Muscle layer of colon (tissue), 2 donors: Measurements from ENCODE around the gene NPLOC4.
"Not testable (repeated sequence)": the region's sequence is repeated elsewhere in the genome, so short reads cannot be mapped to it uniquely, and the experiment has no call there.

ENCODE experiments used
- H3K27ac ChIP-seq: one replicate; pipeline ENCODE4 v1.7.0; 2013; ENCODE audit warnings: low read depth, mild to moderate bottlenecking, low read length, moderate library complexity
- H3K27me3 ChIP-seq, 2 donors: one replicate each; pipeline ENCODE4 v1.7.0; 2013; ENCODE audit warnings: low read length in 2 of 2, mild to moderate bottlenecking in 2 of 2; ENCODE audit not compliant: insufficient read depth in 2 of 2, control insufficient read depth in 1 of 2
- H3K36me3 ChIP-seq: one replicate; pipeline ENCODE4 v1.7.0; 2013; ENCODE audit warnings: mild to moderate bottlenecking, low read length; ENCODE audit not compliant: insufficient read depth
- H3K4me1 ChIP-seq: one replicate; pipeline ENCODE4 v1.7.0; 2013; ENCODE audit warnings: mild to moderate bottlenecking, low read length; ENCODE audit not compliant: insufficient read depth
- H3K4me3 ChIP-seq, 2 donors: one replicate each; pipeline ENCODE4 v1.7.0; 2013; ENCODE audit warnings: low read length in 2 of 2, low read depth in 1 of 2, mild to moderate bottlenecking in 1 of 2, moderate library complexity in 1 of 2
- H3K9ac ChIP-seq: one replicate; pipeline ENCODE4 v1.7.0; 2013; ENCODE audit warnings: low read length
- H3K9me3 ChIP-seq: one replicate; pipeline ENCODE4 v1.7.0; 2013; ENCODE audit warnings: mild to moderate bottlenecking, low read length
- donor health status: abdominal sarcoma.
- donor health status: Adenocarcinoma of cecum.

Gene NPLOC4

DNA sequence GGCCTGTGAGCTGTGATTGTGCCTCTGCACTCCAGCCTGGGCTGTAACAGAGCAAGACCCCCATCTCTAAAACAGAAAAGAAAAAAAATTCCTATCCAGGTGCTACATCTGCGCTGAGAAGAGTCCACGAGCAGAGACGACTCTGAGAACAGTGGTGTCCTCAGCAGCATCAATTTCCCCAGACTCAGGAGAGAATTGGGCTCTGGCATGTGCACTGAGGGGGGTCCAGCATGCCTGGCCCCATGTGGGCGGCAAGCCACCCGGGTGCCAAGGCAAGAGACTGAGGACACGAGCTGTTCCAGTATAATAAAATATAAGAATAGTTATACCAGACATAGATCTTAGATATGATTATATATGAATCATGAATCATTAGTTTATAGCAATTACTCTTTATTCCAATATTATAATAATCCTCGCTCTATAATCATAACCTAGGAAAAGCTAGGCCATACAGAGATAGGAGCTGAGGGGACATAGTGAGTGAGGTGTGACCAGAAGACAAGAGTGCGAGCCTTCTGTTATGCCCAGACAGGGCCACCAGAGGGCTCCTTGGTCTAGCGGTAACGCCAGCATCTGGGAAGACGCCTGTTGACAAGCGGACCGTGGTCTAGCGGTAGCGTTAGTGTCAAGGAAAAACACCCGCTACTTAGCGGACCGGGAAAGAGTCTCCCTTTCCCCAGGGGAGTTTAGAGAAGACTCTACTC is 38.8 kb upstream of the NPLOC4 start:
- not testable (repeated sequence) for H3K4me3 ChIP-seq

DNA sequence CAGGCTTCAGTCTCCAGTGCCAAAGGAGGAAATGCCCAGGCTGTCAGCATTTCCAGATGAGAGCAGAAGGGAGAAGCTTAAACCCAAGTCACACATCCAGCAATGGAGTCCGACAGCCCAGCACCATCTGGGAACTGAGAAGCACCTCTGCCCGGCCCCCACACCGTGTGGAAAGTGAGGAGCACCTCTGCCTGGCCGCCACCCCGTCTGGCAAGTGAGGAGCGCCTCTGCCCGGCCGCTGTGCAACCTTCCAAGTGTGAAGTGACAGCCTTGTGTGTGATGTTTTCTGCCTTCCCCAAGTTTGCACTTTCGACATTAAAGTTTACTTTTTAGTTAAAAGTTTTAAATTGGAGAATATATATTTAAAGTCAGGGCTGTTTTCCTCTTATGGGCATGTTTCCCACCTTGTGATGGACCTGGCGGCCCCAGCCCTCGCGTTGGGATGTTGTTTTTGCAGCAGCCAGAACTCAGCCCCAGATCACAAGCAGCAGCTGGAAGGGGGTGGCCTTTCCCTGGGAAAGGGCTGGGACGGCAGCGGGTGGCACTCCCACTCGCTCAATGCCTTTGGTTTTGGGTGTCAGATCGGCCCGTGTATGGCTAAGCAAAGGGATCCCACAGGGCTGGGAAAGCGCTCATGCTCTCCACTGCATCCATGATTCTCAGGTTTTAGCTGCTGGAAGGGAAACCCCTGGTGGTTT is 36.8 kb upstream of the NPLOC4 start:
- Histone ChIP-seq H3K27ac (no peak overlapping the region), H3K9ac (no peak overlapping the region), H3K4me1 (no peaks in the 10 kb centered on the region)

More for the DNA sequence above, 38.8 kb upstream of the NPLOC4 start:
- H3K27me3 ChIP-seq, H3K9ac ChIP-seq, H3K27ac ChIP-seq, H3K4me1 ChIP-seq, H3K9me3 ChIP-seq: not testable (repeated sequence)
- peaks cover 22% of the 10 kb centered on the region for H3K36me3 ChIP-seq

DNA sequence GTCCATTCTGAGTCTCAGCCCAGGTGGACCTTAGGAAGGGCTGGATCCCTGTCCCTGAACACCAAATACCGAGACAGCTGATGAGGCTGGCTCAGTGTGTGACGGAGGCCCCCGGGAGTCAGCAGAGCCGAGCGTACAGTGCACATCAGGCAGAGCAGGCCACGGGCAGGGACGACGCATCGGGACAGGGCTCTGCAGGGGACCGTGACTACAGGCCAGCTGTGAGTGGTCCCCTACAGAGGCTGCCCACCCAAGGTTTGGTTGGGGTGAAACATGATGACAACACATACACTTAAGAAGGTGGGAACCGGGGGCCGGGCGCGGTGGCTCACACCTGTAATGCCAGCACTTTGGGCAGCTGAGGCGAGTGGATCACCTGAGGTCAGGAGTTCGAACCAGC is 36.0 kb upstream of the NPLOC4 start:
- no peak overlapping the region for H3K27ac ChIP-seq
- peaks cover 4% of the 10 kb centered on the region for H3K4me1 ChIP-seq
- H3K9me3 ChIP-seq, result no peaks in the 10 kb centered on the region
- no peak overlapping the region for H3K4me3 ChIP-seq
- no peak overlapping the region for H3K9ac ChIP-seq
- peaks cover 32% of the 10 kb centered on the region for H3K36me3 ChIP-seq
- no peaks in the 10 kb centered on the region for H3K27me3 ChIP-seq

More for the DNA sequence above, 36.8 kb upstream of the NPLOC4 start:
- Histone ChIP-seq H3K9me3 (no peaks in the 10 kb centered on the region), H3K27me3 (no peaks in the 10 kb centered on the region), H3K4me3 (no peak overlapping the region), H3K36me3 (peaks cover 32% of the 10 kb centered on the region)

DNA sequence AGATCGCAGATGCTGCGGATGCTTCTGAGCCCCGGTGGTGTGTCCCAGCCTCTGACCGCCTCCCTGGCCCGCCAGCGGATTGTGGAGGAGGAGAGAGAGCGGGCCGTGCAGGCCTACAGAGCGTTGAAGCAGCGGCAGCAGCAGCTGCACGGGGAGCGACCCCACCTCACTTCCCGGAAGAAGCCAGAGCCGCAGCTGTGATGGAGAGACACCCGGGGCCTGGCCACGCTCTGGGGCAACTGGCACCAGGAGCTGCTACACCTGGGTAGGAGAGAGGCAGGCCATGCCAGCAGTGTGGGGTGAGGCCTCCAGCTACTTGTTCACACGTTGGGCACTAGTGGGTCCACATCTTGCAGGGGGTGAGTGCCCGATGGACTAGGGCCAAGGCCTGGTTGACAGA is 35.6 kb upstream of the NPLOC4 start:
- peaks cover 9% of the 10 kb centered on the region for H3K4me1 ChIP-seq
- H3K36me3 ChIP-seq, result peaks cover 32% of the 10 kb centered on the region
- H3K27me3 ChIP-seq, result no peaks in the 10 kb centered on the region
- H3K27ac ChIP-seq, result no peak overlapping the region
- no peaks in the 10 kb centered on the region for H3K9me3 ChIP-seq
- H3K4me3 ChIP-seq, result no peak overlapping the region
- H3K9ac ChIP-seq, result no peak overlapping the region

DNA sequence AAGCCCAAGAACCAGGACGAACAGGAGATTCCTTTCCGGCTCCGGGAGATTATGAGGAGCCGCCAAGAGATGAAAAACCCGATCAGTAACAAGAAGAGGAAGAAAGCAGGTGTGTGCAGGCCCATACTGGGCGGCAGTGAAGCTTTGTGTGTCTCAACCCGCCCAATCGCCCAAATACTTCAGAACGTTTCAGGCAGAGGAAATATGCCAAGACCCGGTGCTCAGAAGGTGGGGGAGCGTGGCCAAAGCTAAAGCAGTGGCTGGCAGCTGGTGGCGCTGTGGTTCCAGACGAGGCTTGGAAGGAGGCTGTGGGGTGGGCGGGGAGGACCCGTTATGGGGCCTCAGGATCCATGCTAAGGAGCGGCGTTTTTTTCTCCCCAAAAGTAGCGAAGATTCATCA is 30.8 kb upstream of the NPLOC4 start:
- no peak overlapping the region for H3K4me3 ChIP-seq

DNA sequence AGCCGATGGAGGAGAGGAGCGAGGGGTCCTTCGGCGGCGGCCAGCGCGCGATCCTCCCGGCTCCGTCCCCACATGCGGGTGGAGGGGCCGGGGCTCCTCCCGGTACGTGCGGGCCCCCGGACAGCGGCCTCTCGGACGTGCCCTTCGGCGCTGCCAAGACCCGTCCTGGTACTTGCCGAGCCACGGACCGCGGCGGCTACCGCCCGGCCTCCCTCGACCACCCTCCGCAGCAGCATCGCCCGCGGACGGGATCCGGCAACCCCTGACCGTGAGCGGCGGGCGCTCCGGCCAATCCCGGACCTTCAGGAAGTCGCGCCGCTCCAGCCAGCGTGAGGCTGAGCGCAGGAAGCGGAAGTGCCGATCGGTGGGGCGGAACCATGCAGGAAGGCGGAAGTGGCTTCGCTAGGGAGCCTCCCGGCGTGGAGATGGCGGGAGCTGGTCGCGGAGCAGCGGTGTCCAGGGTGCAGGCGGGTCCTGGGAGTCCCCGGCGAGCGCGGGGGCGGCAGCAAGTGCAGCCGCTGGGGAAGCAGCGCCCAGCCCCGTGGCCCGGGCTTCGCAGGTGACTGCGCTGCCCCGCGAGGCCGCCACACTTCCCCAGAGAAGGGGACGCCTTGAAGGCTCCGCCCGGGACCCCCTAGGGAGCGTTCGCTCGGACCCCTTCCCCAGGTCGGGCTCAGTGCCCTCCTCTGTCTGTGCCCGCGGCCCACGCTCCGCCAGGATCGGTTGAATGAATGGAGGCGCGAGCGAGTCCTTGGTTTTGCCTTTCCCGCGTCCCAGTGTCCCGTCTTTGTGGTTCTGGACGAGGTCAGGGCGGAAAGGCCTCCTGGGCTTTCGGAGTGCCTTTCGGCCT is 29.7 kb upstream of the NPLOC4 start, which contains the start of the genes CCDC137 and OXLD1:
Gene CCDC137 (plus strand): TSS at position 396 of the 850 bp plus-strand sequence. CDS start 30 bp downstream, at position 426.
Gene OXLD1 (minus strand): TSS at position 264 of the 850 bp plus-strand sequence. CDS start 28 bp downstream, at position 236.
- H3K27me3 ChIP-seq, result no peaks in the 10 kb centered on the region
- peaks cover 16% of the 10 kb centered on the region for H3K36me3 ChIP-seq
- peak within 1 kb of the TSS; percentile 95 for H3K9ac ChIP-seq
- H3K4me1 ChIP-seq, result peaks cover 22% of the 10 kb centered on the region
- H3K4me3 ChIP-seq, result peak within 1 kb of the TSS; percentile 79 to 92
- no peaks in the 10 kb centered on the region for H3K9me3 ChIP-seq
- H3K27ac ChIP-seq, result peak within 1 kb of the TSS; percentile 85

More for the DNA sequence above, 30.8 kb upstream of the NPLOC4 start:
- no peaks in the 10 kb centered on the region for H3K9me3 ChIP-seq
- no peak overlapping the region for H3K27ac ChIP-seq
- peaks cover 22% of the 10 kb centered on the region for H3K4me1 ChIP-seq
- peaks cover 27% of the 10 kb centered on the region for H3K36me3 ChIP-seq
- H3K27me3 ChIP-seq, result no peaks in the 10 kb centered on the region
- H3K9ac ChIP-seq, result no peak overlapping the region

DNA sequence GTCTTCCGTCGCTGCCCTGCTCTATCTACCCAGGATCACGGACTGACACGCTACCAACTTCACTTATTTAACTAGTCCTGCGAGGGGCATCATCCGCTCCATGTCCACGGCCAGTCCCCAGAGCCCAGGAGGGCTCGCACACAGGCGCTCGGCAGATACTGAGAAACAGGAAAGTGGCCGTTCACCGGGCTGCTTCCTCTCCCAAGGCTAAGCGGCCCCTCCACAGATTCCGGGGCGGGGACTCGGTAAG is 29.1 kb upstream of the NPLOC4 start:
- H3K9ac ChIP-seq, result peak overlapping the region; percentile 95
- H3K4me1 ChIP-seq, result peaks cover 22% of the 10 kb centered on the region
- no peaks in the 10 kb centered on the region for H3K9me3 ChIP-seq
- peak overlapping the region; percentile 79 to 92 for H3K4me3 ChIP-seq
- peak overlapping the region; percentile 85 for H3K27ac ChIP-seq
- H3K36me3 ChIP-seq, result peaks cover 11% of the 10 kb centered on the region
- H3K27me3 ChIP-seq, result no peaks in the 10 kb centered on the region

DNA sequence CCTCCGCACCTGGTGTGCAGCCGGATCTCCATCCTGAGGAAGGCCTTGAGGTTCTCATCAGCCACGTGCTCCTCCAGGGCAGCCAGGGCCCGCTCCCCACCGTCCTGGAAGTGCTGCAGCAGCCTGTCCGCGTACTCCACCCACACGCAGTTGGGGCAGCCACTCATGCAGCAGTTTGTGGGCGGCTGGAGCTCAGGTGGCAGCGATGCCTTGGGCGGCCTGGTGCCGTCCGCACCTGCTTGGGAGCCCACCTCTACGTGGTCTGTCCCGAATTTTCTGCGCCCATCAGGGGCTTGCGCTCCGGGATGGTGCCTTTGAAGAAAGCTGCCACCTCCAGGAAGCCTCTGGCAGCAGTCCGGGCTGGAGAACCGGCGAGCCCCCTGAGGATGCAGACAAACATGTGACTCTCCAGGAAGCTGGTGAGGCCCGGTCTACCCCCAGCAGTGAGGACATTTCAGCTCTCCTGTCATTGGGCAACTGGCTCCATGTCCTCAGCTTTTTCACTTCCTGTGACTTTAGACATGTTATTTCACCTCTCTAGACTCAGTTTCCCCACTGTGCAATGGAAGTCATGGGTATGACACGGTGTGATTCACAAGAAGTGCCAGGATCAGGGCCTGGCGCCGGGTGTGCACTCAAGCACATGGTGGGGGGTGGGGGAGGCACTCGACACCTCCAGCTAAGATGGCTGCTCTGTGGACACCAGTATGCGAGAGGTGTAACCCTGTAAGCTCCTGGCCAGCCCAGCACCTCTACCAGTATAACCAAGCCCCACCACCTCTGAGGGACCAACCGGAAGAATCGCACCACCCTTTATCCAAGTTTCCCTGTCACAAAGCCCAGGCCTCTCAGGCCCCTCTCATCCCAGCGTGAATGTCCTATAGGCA is 28.5 kb upstream of the NPLOC4 start:
- Histone ChIP-seq H3K27me3 (no peaks in the 10 kb centered on the region), H3K4me3 (peak overlapping the region; percentile 79 to 92), H3K36me3 (peaks cover 8% of the 10 kb centered on the region), H3K9me3 (no peaks in the 10 kb centered on the region), H3K27ac (peak overlapping the region; percentile 85), H3K9ac (peak overlapping the region; percentile 95), H3K4me1 (peaks cover 22% of the 10 kb centered on the region)

DNA sequence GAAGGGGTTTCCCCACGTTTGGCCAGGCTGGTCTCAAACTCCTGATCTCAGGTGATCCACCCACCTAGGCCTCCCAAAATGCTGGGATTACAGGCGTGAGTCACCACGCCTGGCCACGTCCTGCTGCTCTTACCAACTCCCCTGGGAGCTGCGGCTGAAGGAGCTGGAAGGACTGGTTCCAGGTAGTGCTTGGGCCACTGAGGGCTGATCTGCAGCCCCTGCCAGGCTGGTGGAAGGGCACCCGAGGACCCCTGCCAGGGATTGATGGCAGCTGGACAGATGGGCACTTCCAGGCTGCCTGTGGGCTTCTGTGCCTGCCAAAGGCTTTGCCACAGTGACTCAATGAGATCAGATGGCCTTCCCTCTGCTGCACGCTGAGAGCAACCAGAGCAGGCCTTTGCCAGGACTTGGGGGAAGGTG is 27.1 kb upstream of the NPLOC4 start:
- H3K4me1 ChIP-seq, result peaks cover 22% of the 10 kb centered on the region
- no peak overlapping the region for H3K4me3 ChIP-seq
- H3K9me3 ChIP-seq, result no peaks in the 10 kb centered on the region
- no peaks in the 10 kb centered on the region for H3K27me3 ChIP-seq
- H3K27ac ChIP-seq, result no peak overlapping the region
- no peak overlapping the region for H3K9ac ChIP-seq
- H3K36me3 ChIP-seq, result no peaks in the 10 kb centered on the region

DNA sequence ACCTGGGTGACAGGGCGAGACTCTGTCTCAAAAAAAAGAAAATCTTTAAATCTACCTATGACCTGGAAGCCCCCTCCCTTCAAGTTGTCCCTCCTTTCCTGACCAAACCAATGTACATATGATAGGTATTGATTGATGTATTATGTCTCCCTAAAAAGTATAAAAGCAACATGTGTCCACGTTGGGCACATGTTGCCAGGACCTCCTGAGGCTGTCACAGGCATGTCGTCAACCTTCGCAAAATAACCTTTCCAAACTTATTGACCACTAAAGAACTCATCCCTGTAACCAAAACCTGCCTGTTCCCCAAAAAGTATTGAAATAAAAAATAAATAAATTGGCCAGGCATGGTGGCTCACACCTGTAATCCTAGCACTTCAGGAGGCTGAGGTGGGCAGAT is 25.1 kb upstream of the NPLOC4 start:
- Histone ChIP-seq H3K9me3 (no peaks in the 10 kb centered on the region), H3K27ac (no peak overlapping the region), H3K27me3 (no peaks in the 10 kb centered on the region), H3K4me3 (no peak overlapping the region), H3K36me3 (no peaks in the 10 kb centered on the region), H3K4me1 (peaks cover 8% of the 10 kb centered on the region), H3K9ac (no peak overlapping the region)
